Measurements from ENCODE around the gene PLD5.
"Not testable (repeated sequence)": the region's sequence is repeated elsewhere in the genome, so short reads cannot be mapped to it uniquely, and the experiment has no call there.

Gene PLD5

GRCh38 chr1:242187171-242187570, 337.3 kb downstream of the PLD5 start:
- no peaks in the 10 kb centered on the region for H3K9me3 ChIP-seq (replicated peaks; ENCODE audit: low read length)
- H3K4me1 ChIP-seq (ENCODE audit: control insufficient read depth, insufficient read depth, low read length): no peaks in the 10 kb centered on the region
- no peaks in the 10 kb centered on the region for H3K27me3 ChIP-seq (ENCODE audit: control insufficient read depth, insufficient read depth, low read length)
- H3K4me2 ChIP-seq (ENCODE audit: low read length): no peak overlapping the region
- H3K9ac ChIP-seq (ENCODE audit: low read depth, low read length): no peak overlapping the region
- no peak overlapping the region for H3K4me3 ChIP-seq (ENCODE audit: low read length)
- no peaks in the 10 kb centered on the region for H3K36me3 ChIP-seq (ENCODE audit: insufficient read depth, low read length)

GRCh38 chr1:242185731-242186130, 338.8 kb downstream of the PLD5 start:
- Histone ChIP-seq H3K9me3 (replicated peaks; ENCODE audit: low read length) (no peaks in the 10 kb centered on the region), H3K36me3 (ENCODE audit: insufficient read depth, low read length) (no peaks in the 10 kb centered on the region), H3K9ac (ENCODE audit: low read depth, low read length) (no peak overlapping the region), H3K27me3 (ENCODE audit: control insufficient read depth, insufficient read depth, low read length) (no peaks in the 10 kb centered on the region), H3K4me3 (ENCODE audit: low read length) (no peak overlapping the region), H3K4me2 (ENCODE audit: low read length) (no peak overlapping the region), H3K4me1 (ENCODE audit: control insufficient read depth, insufficient read depth, low read length) (no peaks in the 10 kb centered on the region)

GRCh38 chr1:242184955-242185354, 339.5 kb downstream of the PLD5 start:
- H3K36me3 ChIP-seq (ENCODE audit: insufficient read depth, low read length): no peaks in the 10 kb centered on the region
- H3K9ac ChIP-seq (ENCODE audit: low read depth, low read length): no peak overlapping the region
- H3K4me2 ChIP-seq (ENCODE audit: low read length): no peak overlapping the region
- no peak overlapping the region for H3K4me3 ChIP-seq (ENCODE audit: low read length)
- no peaks in the 10 kb centered on the region for H3K4me1 ChIP-seq (ENCODE audit: control insufficient read depth, insufficient read depth, low read length)
- no peaks in the 10 kb centered on the region for H3K9me3 ChIP-seq (replicated peaks; ENCODE audit: low read length)
- H3K27me3 ChIP-seq (ENCODE audit: control insufficient read depth, insufficient read depth, low read length): no peaks in the 10 kb centered on the region

DNA sequence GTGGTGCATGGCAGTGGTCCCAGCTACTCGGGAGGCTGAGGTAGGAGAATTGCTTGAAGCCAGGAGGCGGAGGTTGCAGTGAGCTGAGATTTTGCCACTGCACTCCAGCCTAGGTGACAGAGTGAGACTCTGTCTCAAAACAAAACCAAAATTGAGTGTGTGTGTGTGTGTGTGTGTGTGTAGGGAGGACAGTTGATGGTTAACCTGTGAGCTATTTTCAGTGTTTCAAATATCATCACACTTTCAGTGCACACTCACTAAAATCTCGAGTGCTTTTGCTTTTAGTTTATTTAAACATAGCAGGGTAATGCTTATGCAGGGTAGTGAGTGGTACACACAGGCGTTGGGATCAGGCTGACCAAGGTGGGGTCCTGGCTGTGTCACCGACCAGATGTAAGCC, 344.7 kb downstream of the PLD5 start:
- H3K4me3 ChIP-seq (ENCODE audit: low read length); H3K4me2 ChIP-seq (ENCODE audit: low read length); H3K27me3 ChIP-seq (ENCODE audit: control insufficient read depth, insufficient read depth, low read length); H3K4me1 ChIP-seq (ENCODE audit: control insufficient read depth, insufficient read depth, low read length); H3K36me3 ChIP-seq (ENCODE audit: insufficient read depth, low read length); H3K9ac ChIP-seq (ENCODE audit: low read depth, low read length); H3K9me3 ChIP-seq (replicated peaks; ENCODE audit: low read length): not testable (repeated sequence)

DNA sequence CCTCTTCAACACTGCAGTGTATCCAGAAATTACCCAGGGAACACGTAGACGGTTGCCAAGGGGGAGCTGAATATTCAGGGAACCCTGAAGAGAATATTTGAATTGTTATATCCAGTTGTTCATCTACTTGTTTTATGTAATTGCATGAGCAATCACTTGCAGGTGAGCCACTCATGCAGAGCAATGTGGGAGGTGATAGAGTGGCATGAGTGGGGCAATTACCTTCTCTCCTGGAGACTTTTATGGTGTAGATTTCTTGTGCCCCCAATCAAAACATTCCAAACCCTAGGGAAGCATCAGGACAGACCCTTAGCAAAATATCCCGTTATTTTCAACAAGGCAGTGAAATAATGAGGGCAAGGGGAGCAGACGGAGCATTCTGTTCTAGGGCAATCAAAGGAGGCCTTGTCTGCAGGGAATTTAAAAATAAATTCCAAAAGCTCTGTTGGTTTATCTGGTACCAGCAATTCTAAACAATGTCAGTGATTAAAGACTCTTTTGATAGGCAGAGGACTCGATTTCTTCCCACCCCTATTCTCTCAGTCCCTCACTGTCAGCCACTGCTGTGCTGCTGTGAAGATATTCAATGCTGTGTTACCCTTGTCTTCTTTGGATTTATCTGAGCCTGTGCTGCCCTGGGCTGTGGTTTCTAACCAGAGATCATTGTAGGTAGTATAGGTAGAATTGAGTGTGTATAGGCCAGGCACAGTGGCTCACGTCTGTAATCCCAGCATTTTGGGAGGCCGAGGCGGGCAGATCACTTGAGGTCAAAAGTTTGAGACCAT, 345.4 kb downstream of the PLD5 start:
- Histone ChIP-seq H3K27me3 (ENCODE audit: control insufficient read depth, insufficient read depth, low read length) (no peaks in the 10 kb centered on the region), H3K4me2 (ENCODE audit: low read length) (no peak overlapping the region), H3K36me3 (ENCODE audit: insufficient read depth, low read length) (no peaks in the 10 kb centered on the region), H3K9ac (ENCODE audit: low read depth, low read length) (no peak overlapping the region), H3K4me1 (ENCODE audit: control insufficient read depth, insufficient read depth, low read length) (no peaks in the 10 kb centered on the region), H3K4me3 (ENCODE audit: low read length) (no peak overlapping the region), H3K9me3 (replicated peaks; ENCODE audit: low read length) (no peaks in the 10 kb centered on the region)

GRCh38 chr1:242178436-242178835, 346.1 kb downstream of the PLD5 start:
- Histone ChIP-seq H3K9ac (ENCODE audit: low read depth, low read length) (no peak overlapping the region), H3K27me3 (ENCODE audit: control insufficient read depth, insufficient read depth, low read length) (no peaks in the 10 kb centered on the region)

DNA sequence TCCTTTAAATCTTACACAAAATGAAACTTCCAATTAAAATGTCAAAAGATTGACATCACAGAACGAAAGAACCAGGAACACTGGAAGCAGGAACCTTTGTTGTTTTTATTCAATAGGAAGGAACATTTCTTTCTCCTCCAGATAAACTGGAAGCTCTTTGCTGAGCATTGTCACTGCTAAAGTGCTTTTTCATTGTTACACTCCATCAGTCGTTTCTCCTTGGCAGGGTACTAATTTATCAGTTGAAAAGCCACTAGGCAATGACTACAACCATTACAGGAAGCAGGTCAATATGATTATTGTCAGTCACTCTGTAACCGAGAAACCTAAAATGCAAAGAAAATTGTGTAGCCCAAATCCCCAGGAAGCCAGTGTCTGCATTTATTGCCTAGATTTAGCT, 362.4 kb downstream of the PLD5 start:
- Histone ChIP-seq H3K36me3 (ENCODE audit: insufficient read depth, low read length) (no peaks in the 10 kb centered on the region), H3K9ac (ENCODE audit: low read depth, low read length) (no peak overlapping the region), H3K27me3 (ENCODE audit: control insufficient read depth, insufficient read depth, low read length) (no peaks in the 10 kb centered on the region), H3K4me2 (ENCODE audit: low read length) (no peak overlapping the region), H3K4me3 (ENCODE audit: low read length) (no peak overlapping the region), H3K4me1 (ENCODE audit: control insufficient read depth, insufficient read depth, low read length) (no peaks in the 10 kb centered on the region), H3K9me3 (replicated peaks; ENCODE audit: low read length) (no peaks in the 10 kb centered on the region)

More at GRCh38 chr1:242178436-242178835, 346.1 kb downstream of the PLD5 start:
- H3K4me1 ChIP-seq (ENCODE audit: control insufficient read depth, insufficient read depth, low read length): no peaks in the 10 kb centered on the region
- no peak overlapping the region for H3K4me3 ChIP-seq (ENCODE audit: low read length)
- no peak overlapping the region for H3K4me2 ChIP-seq (ENCODE audit: low read length)
- no peaks in the 10 kb centered on the region for H3K9me3 ChIP-seq (replicated peaks; ENCODE audit: low read length)
- no peaks in the 10 kb centered on the region for H3K36me3 ChIP-seq (ENCODE audit: insufficient read depth, low read length)

GRCh38 chr1:242147096-242147976, 377.2 kb downstream of the PLD5 start:
- H3K27me3 ChIP-seq (ENCODE audit: control insufficient read depth, insufficient read depth, low read length): no peaks in the 10 kb centered on the region
- H3K9me3 ChIP-seq (replicated peaks; ENCODE audit: low read length): no peaks in the 10 kb centered on the region
- peak overlapping the region; percentile 29 for H3K9ac ChIP-seq (ENCODE audit: low read depth, low read length)
- no peaks in the 10 kb centered on the region for H3K36me3 ChIP-seq (ENCODE audit: insufficient read depth, low read length)
- H3K4me2 ChIP-seq (ENCODE audit: low read length): peak overlapping the region; percentile 59
- peak overlapping the region; percentile 35 for H3K4me3 ChIP-seq (ENCODE audit: low read length)
- peaks cover 7% of the 10 kb centered on the region for H3K4me1 ChIP-seq (ENCODE audit: control insufficient read depth, insufficient read depth, low read length)

DNA sequence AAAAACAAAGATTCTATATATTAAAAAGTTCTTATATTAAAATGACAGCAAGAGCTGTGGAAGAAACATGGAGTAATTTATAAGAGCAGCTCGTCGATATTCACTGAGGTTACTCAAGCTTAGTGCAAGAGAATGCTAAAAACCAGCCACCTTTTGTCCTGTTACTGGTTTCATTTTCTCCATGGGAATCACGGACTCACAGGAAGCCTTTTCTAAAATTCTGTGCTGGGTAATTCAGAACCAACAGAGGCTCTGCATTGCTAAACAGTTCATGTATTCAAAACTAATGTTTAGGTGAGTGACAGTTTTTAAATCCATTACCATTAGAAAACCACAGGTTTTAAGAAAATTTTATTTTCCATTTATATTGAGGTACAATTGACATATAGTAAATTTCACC, 377.8 kb downstream of the PLD5 start:
- Histone ChIP-seq H3K27me3 (ENCODE audit: control insufficient read depth, insufficient read depth, low read length) (no peaks in the 10 kb centered on the region), H3K4me2 (ENCODE audit: low read length) (peak overlapping the region; percentile 59), H3K4me1 (ENCODE audit: control insufficient read depth, insufficient read depth, low read length) (peaks cover 7% of the 10 kb centered on the region), H3K4me3 (ENCODE audit: low read length) (peak overlapping the region; percentile 35), H3K36me3 (ENCODE audit: insufficient read depth, low read length) (no peaks in the 10 kb centered on the region), H3K9ac (ENCODE audit: low read depth, low read length) (peak overlapping the region; percentile 29), H3K9me3 (replicated peaks; ENCODE audit: low read length) (no peaks in the 10 kb centered on the region)

DNA sequence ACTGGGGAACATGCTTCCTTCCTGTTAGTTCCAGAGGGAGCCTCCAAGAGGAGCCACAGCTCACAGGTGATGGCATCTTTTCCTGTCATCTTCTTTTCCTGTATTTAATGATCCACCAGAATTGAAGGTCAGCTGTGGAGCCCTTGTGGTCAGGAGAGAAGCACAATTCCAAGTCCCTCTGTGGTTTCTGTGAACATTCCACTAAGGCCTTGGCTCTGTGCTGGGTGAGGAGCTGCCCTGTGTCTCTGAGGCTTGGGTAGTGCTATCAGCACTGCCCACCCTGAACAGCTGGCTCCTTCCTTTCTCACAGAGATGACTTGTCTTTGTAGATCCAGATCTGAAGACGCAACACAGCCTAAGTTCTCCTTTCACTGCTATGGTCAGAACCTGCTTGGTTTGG, 383.7 kb downstream of the PLD5 start:
- Histone ChIP-seq H3K4me3 (ENCODE audit: low read length) (no peak overlapping the region), H3K36me3 (ENCODE audit: insufficient read depth, low read length) (no peaks in the 10 kb centered on the region), H3K4me2 (ENCODE audit: low read length) (no peak overlapping the region), H3K27me3 (ENCODE audit: control insufficient read depth, insufficient read depth, low read length) (no peaks in the 10 kb centered on the region), H3K4me1 (ENCODE audit: control insufficient read depth, insufficient read depth, low read length) (no peaks in the 10 kb centered on the region), H3K9ac (ENCODE audit: low read depth, low read length) (no peak overlapping the region), H3K9me3 (replicated peaks; ENCODE audit: low read length) (no peaks in the 10 kb centered on the region)

GRCh38 chr1:242139986-242140385, 384.5 kb downstream of the PLD5 start:
- no peak overlapping the region for H3K4me2 ChIP-seq (ENCODE audit: low read length)

More at GRCh38 chr1:242139986-242140385, 384.5 kb downstream of the PLD5 start:
- H3K27me3 ChIP-seq (ENCODE audit: control insufficient read depth, insufficient read depth, low read length): no peaks in the 10 kb centered on the region
- no peak overlapping the region for H3K9ac ChIP-seq (ENCODE audit: low read depth, low read length)
- H3K9me3 ChIP-seq (replicated peaks; ENCODE audit: low read length): no peaks in the 10 kb centered on the region
- H3K4me3 ChIP-seq (ENCODE audit: low read length): no peak overlapping the region
- no peaks in the 10 kb centered on the region for H3K4me1 ChIP-seq (ENCODE audit: control insufficient read depth, insufficient read depth, low read length)
- no peaks in the 10 kb centered on the region for H3K36me3 ChIP-seq (ENCODE audit: insufficient read depth, low read length)
